ENCODE measurements around the gene HAUS7.

The HAUS7 gene

DNA sequence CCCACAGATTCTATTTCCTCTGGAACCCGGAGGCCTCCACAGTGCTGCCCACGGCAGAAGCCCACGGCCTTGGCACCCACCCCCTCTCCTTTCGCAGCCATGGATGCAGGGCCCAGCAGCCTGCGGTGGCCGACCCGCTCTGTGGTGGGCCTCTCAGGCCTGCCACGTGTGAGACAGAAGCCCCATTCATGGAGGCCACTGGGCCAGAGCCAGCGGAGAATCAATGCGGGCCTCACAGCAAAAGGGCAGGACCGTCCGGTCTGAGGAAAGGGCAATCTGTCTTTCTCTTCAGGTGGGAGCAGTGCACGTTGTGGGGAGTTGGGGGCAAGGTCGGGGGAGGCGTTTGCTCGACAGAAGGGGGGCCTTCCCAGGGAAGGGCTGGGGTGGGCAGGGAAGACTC is 8.4 kb upstream of the HAUS7 start:
- H3K27me3 ChIP-seq (ENCODE audit: control insufficient read depth in 2 of 2, insufficient read depth in 2 of 2, low read length in 2 of 2): peaks cover 0 to 13% of the 10 kb centered on the region in 2 donors
- no peak overlapping the region for H3K4me3 ChIP-seq (ENCODE audit: low read length in 2 of 2)
- no peaks in the 10 kb centered on the region for H3K36me3 ChIP-seq (ENCODE audit: control insufficient read depth in 2 of 2, insufficient read depth in 2 of 2, low read length in 2 of 2)
- H3K27ac ChIP-seq (ENCODE audit: low read depth in 2 of 2, low read length in 2 of 2): no peak overlapping the region
- peaks cover 2% of the 10 kb centered on the region in 2 donors for H3K4me1 ChIP-seq (ENCODE audit: control insufficient read depth in 2 of 2, insufficient read depth in 2 of 2, low read length in 2 of 2)
- H3K9ac ChIP-seq (ENCODE audit: low read depth in 1 of 2, low read length in 2 of 2): no peak overlapping the region
- H3K9me3 ChIP-seq (ENCODE audit: control insufficient read depth in 2 of 2, low read length in 2 of 2): no peaks in the 10 kb centered on the region

DNA sequence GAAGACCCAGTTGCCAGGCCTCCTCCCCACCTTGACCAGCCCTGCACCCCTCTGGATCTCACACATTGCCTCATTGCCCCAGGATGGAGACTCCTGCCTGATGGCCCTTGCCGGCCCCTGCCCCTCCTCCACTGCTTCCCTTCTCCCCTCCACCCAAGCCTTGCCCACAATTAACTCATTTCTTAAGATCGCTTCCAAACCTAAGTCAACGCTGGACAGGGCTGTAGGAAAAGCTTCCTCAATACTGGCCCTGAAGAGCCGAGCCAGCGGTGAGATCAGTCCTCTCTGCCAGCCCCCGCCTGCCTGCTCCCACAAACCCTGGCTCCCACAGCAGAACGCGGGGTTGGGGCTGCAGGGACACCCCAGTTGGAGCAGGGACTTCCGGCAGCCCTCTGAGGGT is 7.5 kb upstream of the HAUS7 start:
- no peaks in the 10 kb centered on the region for H3K36me3 ChIP-seq (ENCODE audit: control insufficient read depth in 2 of 2, insufficient read depth in 2 of 2, low read length in 2 of 2)
- no peak overlapping the region for H3K4me3 ChIP-seq (ENCODE audit: low read length in 2 of 2)
- H3K9ac ChIP-seq (ENCODE audit: low read depth in 1 of 2, low read length in 2 of 2): no peak overlapping the region
- peaks cover 2% of the 10 kb centered on the region in 2 donors for H3K4me1 ChIP-seq (ENCODE audit: control insufficient read depth in 2 of 2, insufficient read depth in 2 of 2, low read length in 2 of 2)
- no peaks in the 10 kb centered on the region for H3K9me3 ChIP-seq (ENCODE audit: control insufficient read depth in 2 of 2, low read length in 2 of 2)
- peaks cover 0 to 13% of the 10 kb centered on the region in 2 donors for H3K27me3 ChIP-seq (ENCODE audit: control insufficient read depth in 2 of 2, insufficient read depth in 2 of 2, low read length in 2 of 2)
- H3K27ac ChIP-seq (ENCODE audit: low read depth in 2 of 2, low read length in 2 of 2): no peak overlapping the region

GRCh38 chrX:153477364-153477857 is 7.0 kb upstream of the HAUS7 start:
- no peak overlapping the region for H3K27ac ChIP-seq (ENCODE audit: low read depth in 2 of 2, low read length in 2 of 2)
- H3K9ac ChIP-seq (ENCODE audit: low read depth in 1 of 2, low read length in 2 of 2): no peak overlapping the region
- H3K4me3 ChIP-seq (ENCODE audit: low read length in 2 of 2): no peak overlapping the region
- H3K27me3 ChIP-seq (ENCODE audit: control insufficient read depth in 2 of 2, insufficient read depth in 2 of 2, low read length in 2 of 2): peaks cover 0 to 13% of the 10 kb centered on the region in 2 donors
- H3K4me1 ChIP-seq (ENCODE audit: control insufficient read depth in 2 of 2, insufficient read depth in 2 of 2, low read length in 2 of 2): peaks cover 2% of the 10 kb centered on the region in 2 donors
- H3K36me3 ChIP-seq (ENCODE audit: control insufficient read depth in 2 of 2, insufficient read depth in 2 of 2, low read length in 2 of 2): no peaks in the 10 kb centered on the region
- no peaks in the 10 kb centered on the region for H3K9me3 ChIP-seq (ENCODE audit: control insufficient read depth in 2 of 2, low read length in 2 of 2)

- H3K9ac ChIP-seq (ENCODE audit: low read depth in 1 of 2, low read length in 2 of 2): no peak overlapping the region
- H3K27me3 ChIP-seq (ENCODE audit: control insufficient read depth in 2 of 2, insufficient read depth in 2 of 2, low read length in 2 of 2): peaks cover 0 to 13% of the 10 kb centered on the region in 2 donors
- H3K36me3 ChIP-seq (ENCODE audit: control insufficient read depth in 2 of 2, insufficient read depth in 2 of 2, low read length in 2 of 2): no peaks in the 10 kb centered on the region
- H3K4me3 ChIP-seq (ENCODE audit: low read length in 2 of 2): no peak overlapping the region
- H3K9me3 ChIP-seq (ENCODE audit: control insufficient read depth in 2 of 2, low read length in 2 of 2): no peaks in the 10 kb centered on the region
- H3K4me1 ChIP-seq (ENCODE audit: control insufficient read depth in 2 of 2, insufficient read depth in 2 of 2, low read length in 2 of 2): peaks cover 2% of the 10 kb centered on the region in 2 donors
- no peak overlapping the region for H3K27ac ChIP-seq (ENCODE audit: low read depth in 2 of 2, low read length in 2 of 2)
Observed at GRCh38 chrX:153476666-153477363, 6.4 kb upstream of the HAUS7 start.

DNA sequence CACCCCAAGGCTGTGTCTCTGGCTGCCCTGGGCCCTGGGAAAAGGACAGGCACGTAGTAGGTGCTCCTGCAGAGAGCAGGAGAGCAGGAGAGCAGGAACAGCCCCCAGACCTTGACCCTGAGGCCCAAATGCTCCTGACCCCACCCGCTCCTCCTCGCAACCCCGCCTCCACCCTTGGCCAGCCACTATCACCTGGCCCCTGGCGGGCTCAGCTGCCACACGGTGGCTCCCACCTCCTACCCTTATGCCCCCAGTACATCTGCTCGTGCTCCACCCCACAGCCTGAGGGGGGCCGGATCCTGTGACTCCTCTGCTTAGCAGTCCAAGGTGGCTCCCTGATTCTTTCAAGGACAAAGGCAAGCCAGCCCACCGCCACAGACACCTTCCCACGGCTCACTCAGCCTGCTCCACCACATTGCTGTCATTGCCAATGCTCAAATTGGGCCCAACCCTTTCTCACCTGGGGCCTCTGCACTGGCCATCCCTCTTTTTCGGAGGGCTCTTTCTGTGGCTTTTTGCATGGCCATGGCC is 5.4 kb upstream of the HAUS7 start:
- peaks cover 2% of the 10 kb centered on the region in 2 donors for H3K4me1 ChIP-seq (ENCODE audit: control insufficient read depth in 2 of 2, insufficient read depth in 2 of 2, low read length in 2 of 2)
- H3K9me3 ChIP-seq (ENCODE audit: control insufficient read depth in 2 of 2, low read length in 2 of 2): no peaks in the 10 kb centered on the region
- H3K4me3 ChIP-seq (ENCODE audit: low read length in 2 of 2): no peak overlapping the region
- no peak overlapping the region for H3K27ac ChIP-seq (ENCODE audit: low read depth in 2 of 2, low read length in 2 of 2)
- no peaks in the 10 kb centered on the region for H3K36me3 ChIP-seq (ENCODE audit: control insufficient read depth in 2 of 2, insufficient read depth in 2 of 2, low read length in 2 of 2)
- peaks cover 0 to 13% of the 10 kb centered on the region in 2 donors for H3K27me3 ChIP-seq (ENCODE audit: control insufficient read depth in 2 of 2, insufficient read depth in 2 of 2, low read length in 2 of 2)
- no peak overlapping the region for H3K9ac ChIP-seq (ENCODE audit: low read depth in 1 of 2, low read length in 2 of 2)

DNA sequence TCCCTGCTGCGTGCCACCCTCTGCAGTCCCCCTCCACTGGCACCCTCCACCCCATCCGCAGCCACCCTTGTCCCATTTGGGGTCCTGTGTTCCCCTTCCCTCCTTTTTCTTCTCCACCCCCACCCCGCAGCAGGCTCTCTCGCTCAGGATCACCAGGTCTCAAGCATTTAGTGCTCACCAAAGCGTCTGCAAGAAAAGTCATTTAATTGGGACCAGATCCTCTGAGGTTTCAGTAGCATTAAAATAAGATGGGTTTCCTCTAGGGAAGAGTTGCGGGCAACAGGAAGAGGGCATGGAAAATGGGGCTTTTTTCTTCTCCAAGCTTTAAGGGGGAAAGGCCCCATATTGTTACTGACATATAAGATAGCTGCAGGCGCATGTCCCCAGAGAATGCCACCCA is 4.9 kb upstream of the HAUS7 start:
- Histone ChIP-seq H3K27me3 (ENCODE audit: control insufficient read depth in 2 of 2, insufficient read depth in 2 of 2, low read length in 2 of 2) (peaks cover 0 to 13% of the 10 kb centered on the region in 2 donors), H3K4me1 (ENCODE audit: control insufficient read depth in 2 of 2, insufficient read depth in 2 of 2, low read length in 2 of 2) (peaks cover 2% of the 10 kb centered on the region in 2 donors), H3K9me3 (ENCODE audit: control insufficient read depth in 2 of 2, low read length in 2 of 2) (no peaks in the 10 kb centered on the region), H3K36me3 (ENCODE audit: control insufficient read depth in 2 of 2, insufficient read depth in 2 of 2, low read length in 2 of 2) (no peaks in the 10 kb centered on the region), H3K9ac (ENCODE audit: low read depth in 1 of 2, low read length in 2 of 2) (no peak overlapping the region), H3K27ac (ENCODE audit: low read depth in 2 of 2, low read length in 2 of 2) (no peak overlapping the region), H3K4me3 (ENCODE audit: low read length in 2 of 2) (no peak overlapping the region)

- peaks cover 0 to 13% of the 10 kb centered on the region in 2 donors for H3K27me3 ChIP-seq (ENCODE audit: control insufficient read depth in 2 of 2, insufficient read depth in 2 of 2, low read length in 2 of 2)
- no peaks in the 10 kb centered on the region for H3K36me3 ChIP-seq (ENCODE audit: control insufficient read depth in 2 of 2, insufficient read depth in 2 of 2, low read length in 2 of 2)
- H3K9me3 ChIP-seq (ENCODE audit: control insufficient read depth in 2 of 2, low read length in 2 of 2): no peaks in the 10 kb centered on the region
- peaks cover 5% of the 10 kb centered on the region in 2 donors for H3K4me1 ChIP-seq (ENCODE audit: control insufficient read depth in 2 of 2, insufficient read depth in 2 of 2, low read length in 2 of 2)
- no peak overlapping the region for H3K27ac ChIP-seq (ENCODE audit: low read depth in 2 of 2, low read length in 2 of 2)
- no peak overlapping the region for H3K4me3 ChIP-seq (ENCODE audit: low read length in 2 of 2)
- H3K9ac ChIP-seq (ENCODE audit: low read depth in 1 of 2, low read length in 2 of 2): no peak overlapping the region
Observed at GRCh38 chrX:153474718-153475117, 4.3 kb upstream of the HAUS7 start.

DNA sequence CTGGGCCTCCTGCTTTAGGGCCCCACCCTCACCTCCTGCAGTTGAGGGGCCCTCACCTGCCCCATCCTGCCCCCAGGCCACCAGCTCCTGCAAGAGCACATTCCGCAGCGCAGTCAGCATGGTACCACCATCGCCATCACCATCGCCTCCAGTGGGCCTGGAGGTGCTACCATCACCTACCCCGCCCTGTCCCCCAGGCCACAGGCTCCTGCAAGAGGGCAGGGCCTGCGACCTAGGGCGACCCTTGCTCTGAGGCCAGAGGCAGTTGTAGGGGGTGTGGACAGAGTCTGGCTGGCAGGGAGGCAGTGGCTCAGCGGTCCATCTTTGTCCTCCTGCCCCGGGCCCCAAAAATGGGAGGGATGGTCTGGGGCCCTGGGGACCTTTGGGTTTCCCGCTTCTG is 3.9 kb upstream of the HAUS7 start:
- Histone ChIP-seq H3K27me3 (ENCODE audit: control insufficient read depth in 2 of 2, insufficient read depth in 2 of 2, low read length in 2 of 2) (peaks cover 0 to 13% of the 10 kb centered on the region in 2 donors), H3K9ac (ENCODE audit: low read depth in 1 of 2, low read length in 2 of 2) (no peak overlapping the region), H3K9me3 (ENCODE audit: control insufficient read depth in 2 of 2, low read length in 2 of 2) (no peaks in the 10 kb centered on the region), H3K36me3 (ENCODE audit: control insufficient read depth in 2 of 2, insufficient read depth in 2 of 2, low read length in 2 of 2) (no peaks in the 10 kb centered on the region), H3K4me3 (ENCODE audit: low read length in 2 of 2) (no peak overlapping the region), H3K27ac (ENCODE audit: low read depth in 2 of 2, low read length in 2 of 2) (no peak overlapping the region), H3K4me1 (ENCODE audit: control insufficient read depth in 2 of 2, insufficient read depth in 2 of 2, low read length in 2 of 2) (peaks cover 8 to 10% of the 10 kb centered on the region in 2 donors)

GRCh38 chrX:153473126-153473525 is 2.8 kb upstream of the HAUS7 start:
- no peaks in the 10 kb centered on the region for H3K36me3 ChIP-seq (ENCODE audit: control insufficient read depth in 2 of 2, insufficient read depth in 2 of 2, low read length in 2 of 2)
- H3K9me3 ChIP-seq (ENCODE audit: control insufficient read depth in 2 of 2, low read length in 2 of 2): no peaks in the 10 kb centered on the region
- H3K4me3 ChIP-seq (ENCODE audit: low read length in 2 of 2): no peak overlapping the region
- H3K27me3 ChIP-seq (ENCODE audit: control insufficient read depth in 2 of 2, insufficient read depth in 2 of 2, low read length in 2 of 2): peaks cover 0 to 13% of the 10 kb centered on the region in 2 donors
- no peak overlapping the region for H3K27ac ChIP-seq (ENCODE audit: low read depth in 2 of 2, low read length in 2 of 2)
- H3K9ac ChIP-seq (ENCODE audit: low read depth in 1 of 2, low read length in 2 of 2): no peak overlapping the region
- peaks cover 8 to 12% of the 10 kb centered on the region in 2 donors for H3K4me1 ChIP-seq (ENCODE audit: control insufficient read depth in 2 of 2, insufficient read depth in 2 of 2, low read length in 2 of 2)

- Histone ChIP-seq H3K27me3 (ENCODE audit: control insufficient read depth in 2 of 2, insufficient read depth in 2 of 2, low read length in 2 of 2) (peaks cover 0 to 9% of the 10 kb centered on the region in 2 donors), H3K9me3 (ENCODE audit: control insufficient read depth in 2 of 2, low read length in 2 of 2) (no peaks in the 10 kb centered on the region), H3K27ac (ENCODE audit: low read depth in 2 of 2, low read length in 2 of 2) (no peak overlapping the region), H3K9ac (ENCODE audit: low read depth in 1 of 2, low read length in 2 of 2) (no peak overlapping the region), H3K4me3 (ENCODE audit: low read length in 2 of 2) (no peak overlapping the region), H3K36me3 (ENCODE audit: control insufficient read depth in 2 of 2, insufficient read depth in 2 of 2, low read length in 2 of 2) (no peaks in the 10 kb centered on the region), H3K4me1 (ENCODE audit: control insufficient read depth in 2 of 2, insufficient read depth in 2 of 2, low read length in 2 of 2) (peaks cover 8 to 12% of the 10 kb centered on the region in 2 donors)
Observed at GRCh38 chrX:153471663-153472280, 1.4 kb upstream of the HAUS7 start.

Data from mucosa of rectum (tissue), 2 donors.